ENCODE data around the gene AXIN2.

Gene AXIN2

GRCh38 chr17:65529761-65530522 lies 31.5 kb downstream of the AXIN2 start (continued):
- TF ChIP-seq ZNF785 (tag by site-specific recombination; IDR thresholded peaks at IDR 0.05) (no peak), ZNF639 (tag by site-specific recombination; IDR thresholded peaks at IDR 0.05) (no peak), ZNF701 (tag by site-specific recombination; IDR thresholded peaks at IDR 0.05) (no peak), ZSCAN16 (tag by site-specific recombination; IDR thresholded peaks at IDR 0.05) (no peak), KLF10 (tag by site-specific recombination; IDR thresholded peaks at IDR 0.05) (no peak), RBAK (tag by site-specific recombination; IDR thresholded peaks at IDR 0.05) (no peak)

- ChIA-PET CTCF (interaction anchor here (0.5 to 0.8 kb wide), 3 partner anchors 29 to 553 kb away, joined by 3 to 4 read pairs (median 3); no protein-coding TSS in a partner anchor), POLR2A (interaction anchor here (1.6 kb wide), 1 partner anchor 10 kb away, joined by 3 read pairs; no protein-coding TSS in a partner anchor)
- H3K4me1 ChIP-seq (ENCODE audit: control insufficient read depth, insufficient read depth, low read length), result peaks cover 12% of the 10 kb centered on the region
- no peak overlapping the region for H3K4me3 ChIP-seq (ENCODE audit: low read depth, low read length)
- H3K9me3 ChIP-seq (ENCODE audit: control insufficient read depth, insufficient read depth, low read depth, low read length), result no peaks in the 10 kb centered on the region
- no peak overlapping the region for H3K27ac ChIP-seq (ENCODE audit: extremely low read depth, low read depth, low read length)
- TF ChIP-seq ZNF837 (tag by site-specific recombination; IDR thresholded peaks at IDR 0.05), result no peak
- no peak for TF ChIP-seq ZFP37 (tag by site-specific recombination; IDR thresholded peaks at IDR 0.05)
- TF ChIP-seq ZNF366 (tag by site-specific recombination; conservative IDR thresholded peaks at IDR 0.05), result no peak
- no peak for TF ChIP-seq ZNF423 (tag by site-specific recombination; IDR thresholded peaks at IDR 0.05)
- no peak for TF ChIP-seq ZSCAN23 (tag by site-specific recombination; IDR thresholded peaks at IDR 0.05)
- TF ChIP-seq PRDM10 (tag by site-specific recombination; IDR thresholded peaks at IDR 0.05), result no peak
- no peak for TF ChIP-seq ZSCAN30 (tag by site-specific recombination; IDR thresholded peaks at IDR 0.05)
- no peak for TF ChIP-seq ZNF169 (tag by site-specific recombination; IDR thresholded peaks at IDR 0.05)
- TF ChIP-seq ZFP3 (tag by site-specific recombination; IDR thresholded peaks at IDR 0.05; ENCODE audit: low read depth), result no peak
- TF ChIP-seq ZNF274 (IDR thresholded peaks at IDR 0.05; ENCODE audit: low read length), result no peak
- no peak for TF ChIP-seq ZNF274 (tag by site-specific recombination; IDR thresholded peaks at IDR 0.05; ENCODE audit: borderline replicate concordance)
- no peak for TF ChIP-seq KLF10 (tag by site-specific recombination; IDR thresholded peaks at IDR 0.05)
- TF ChIP-seq ZEB2 (tag by site-specific recombination; IDR thresholded peaks at IDR 0.05), result no peak
- no peak for TF ChIP-seq ZNF341 (tag by site-specific recombination; IDR thresholded peaks at IDR 0.05; ENCODE audit: low read depth)
- no peak for TF ChIP-seq ZNF19 (tag by site-specific recombination; IDR thresholded peaks at IDR 0.05; ENCODE audit: low read depth)
- no peak for TF ChIP-seq MZF1 (tag by site-specific recombination; IDR thresholded peaks at IDR 0.05; ENCODE audit: borderline replicate concordance)
- TF ChIP-seq BCL11B (tag by site-specific recombination; IDR thresholded peaks at IDR 0.05; ENCODE audit: low read depth), result no peak
- H3K36me3 ChIP-seq (ENCODE audit: control insufficient read depth in 2 of 2, insufficient read depth in 1 of 2, low read length in 2 of 2), result peaks cover 0 to 54% of the 10 kb centered on the region in 2 experiments; a peak in 1 of 3 replicates
Observed at GRCh38 chr17:65529040-65529633, 32.3 kb downstream of the AXIN2 start.
